Measurements from ENCODE around the gene DSTYK.

- TF ChIP-seq POLR2A (IDR thresholded peaks at IDR 0.05): no peak
- TF ChIP-seq, protein P1, sequence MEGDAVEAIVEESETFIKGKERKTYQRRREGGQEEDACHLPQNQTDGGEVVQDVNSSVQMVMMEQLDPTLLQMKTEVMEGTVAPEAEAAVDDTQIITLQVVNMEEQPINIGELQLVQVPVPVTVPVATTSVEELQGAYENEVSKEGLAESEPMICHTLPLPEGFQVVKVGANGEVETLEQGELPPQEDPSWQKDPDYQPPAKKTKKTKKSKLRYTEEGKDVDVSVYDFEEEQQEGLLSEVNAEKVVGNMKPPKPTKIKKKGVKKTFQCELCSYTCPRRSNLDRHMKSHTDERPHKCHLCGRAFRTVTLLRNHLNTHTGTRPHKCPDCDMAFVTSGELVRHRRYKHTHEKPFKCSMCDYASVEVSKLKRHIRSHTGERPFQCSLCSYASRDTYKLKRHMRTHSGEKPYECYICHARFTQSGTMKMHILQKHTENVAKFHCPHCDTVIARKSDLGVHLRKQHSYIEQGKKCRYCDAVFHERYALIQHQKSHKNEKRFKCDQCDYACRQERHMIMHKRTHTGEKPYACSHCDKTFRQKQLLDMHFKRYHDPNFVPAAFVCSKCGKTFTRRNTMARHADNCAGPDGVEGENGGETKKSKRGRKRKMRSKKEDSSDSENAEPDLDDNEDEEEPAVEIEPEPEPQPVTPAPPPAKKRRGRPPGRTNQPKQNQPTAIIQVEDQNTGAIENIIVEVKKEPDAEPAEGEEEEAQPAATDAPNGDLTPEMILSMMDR (IDR thresholded peaks at IDR 0.05): no peak
Observed at GRCh38 chr1:205259324-205259832, 47.9 kb upstream of the DSTYK start.

Measured in body of pancreas (tissue), 4 donors.